ENCODE measurements around the gene MRPL23. TPM values are rescaled to one million over a fixed set of nuclear protein-coding genes. Genes with fewer than 3 reads are reported as not detected.

The MRPL23 gene
- total RNA-seq, 1 experiment from 2014 or later = 123 TPM

GRCh38 chr11:1947592-1948237 is 583 bp downstream of the MRPL23 start:
- no peaks in the 10 kb centered on the region for H3K36me3 ChIP-seq (ENCODE audit: control insufficient read depth, insufficient read depth, low read length)
- CTCF ChIA-PET = interaction anchor here (0.5 to 1.1 kb wide), 4 partner anchors 20 to 295 kb away, joined by 3 to 5 read pairs (median 3); no protein-coding TSS in a partner anchor
- ATAC-seq = peak; percentile 37
- no peaks in the 10 kb centered on the region for H3K9me3 ChIP-seq (ENCODE audit: control insufficient read depth, insufficient read depth, low read depth, low read length)
- H3K27me3 ChIP-seq (ENCODE audit: control insufficient read depth, insufficient read depth, low read length) = no peaks in the 10 kb centered on the region
- peaks cover 12% of the 10 kb centered on the region for H3K4me1 ChIP-seq (ENCODE audit: control insufficient read depth, insufficient read depth, low read length)
- no peak overlapping the region for H3K27ac ChIP-seq (ENCODE audit: low read length)
- TF ChIP-seq TCF7L2 (IDR thresholded peaks at IDR 0.05; ENCODE audit: low read depth, low read length) = no peak
- TF ChIP-seq REST (IDR thresholded peaks at IDR 0.05; ENCODE audit: insufficient read depth in 1 of 2, low read depth in 2 of 2, low read length in 1 of 2) = no peak
- no peak for TF ChIP-seq POLR2AphosphoS5 (IDR thresholded peaks at IDR 0.05; ENCODE audit: low read depth, low read length)
- no peak for TF ChIP-seq CTCF (IDR thresholded peaks at IDR 0.05)
- no peak for TF ChIP-seq SIN3A (IDR thresholded peaks at IDR 0.05; ENCODE audit: borderline replicate concordance, insufficient read depth, low read depth, low read length)
- in situ Hi-C loops (cut with HindIII; ENCODE audit: low pct_unique_long_range_greater_than_20kb, low sequenced_read_pairs) = no loop called here
- intact Hi-C loops (cut with micrococcal nuclease; ENCODE audit: unreplicated experiment) = no loop called here
- no TSS peak for BruUV-seq (replicated peaks)
- POLR2A ChIA-PET = interaction anchor here (0.8 kb wide), 1 partner anchor 66 kb away, joined by 5 read pairs; no protein-coding TSS in a partner anchor
- no peak for DNase-seq (ENCODE audit: low read depth, low spot score)
- H3K4me3 ChIP-seq (ENCODE audit: low read depth in 2 of 2, low read length in 2 of 2) = no peak overlapping the region

- ATAC-seq (no peak), DNase-seq (ENCODE audit: low read depth, low spot score) (no peak)
- CTCF ChIA-PET = interaction anchor here (0.8 to 1.3 kb wide), 3 partner anchors 66 to 296 kb away, joined by 3 to 5 read pairs (median 3); no protein-coding TSS in a partner anchor
- Histone ChIP-seq H3K4me1 (ENCODE audit: control insufficient read depth, insufficient read depth, low read length) (peaks cover 9% of the 10 kb centered on the region), H3K27ac (ENCODE audit: low read length) (no peak overlapping the region), H3K4me3 (ENCODE audit: low read depth in 2 of 2, low read length in 2 of 2) (no peak overlapping the region), H3K27me3 (ENCODE audit: control insufficient read depth, insufficient read depth, low read length) (no peaks in the 10 kb centered on the region), H3K9me3 (ENCODE audit: control insufficient read depth, insufficient read depth, low read depth, low read length) (no peaks in the 10 kb centered on the region), H3K36me3 (ENCODE audit: control insufficient read depth, insufficient read depth, low read length) (no peaks in the 10 kb centered on the region)
- no peak for TF ChIP-seq REST (IDR thresholded peaks at IDR 0.05; ENCODE audit: insufficient read depth in 1 of 2, low read depth in 2 of 2, low read length in 1 of 2)
- TF ChIP-seq SIN3A (IDR thresholded peaks at IDR 0.05; ENCODE audit: borderline replicate concordance, insufficient read depth, low read depth, low read length) = no peak
- TF ChIP-seq CTCF (IDR thresholded peaks at IDR 0.05) = no peak
- TF ChIP-seq TCF7L2 (IDR thresholded peaks at IDR 0.05; ENCODE audit: low read depth, low read length) = no peak
- TF ChIP-seq POLR2AphosphoS5 (IDR thresholded peaks at IDR 0.05; ENCODE audit: low read depth, low read length) = no peak
- BruUV-seq (replicated peaks) = no TSS peak
- in situ Hi-C loops (cut with HindIII; ENCODE audit: low pct_unique_long_range_greater_than_20kb, low sequenced_read_pairs) (no loop called here), intact Hi-C loops (cut with micrococcal nuclease; ENCODE audit: unreplicated experiment) (no loop called here)
- POLR2A ChIA-PET = interaction anchor here (0.6 kb wide), 1 partner anchor 420 kb away, joined by 14 read pairs; no protein-coding TSS in a partner anchor
Measured at GRCh38 chr11:1948389-1948788, 1.3 kb downstream of the MRPL23 start.

Measured in Panc1 (cell line).